Transverse colon (tissue), 4 donors: Measurements from ENCODE around the gene MFSD8. TPM values are rescaled to one million over a fixed set of nuclear protein-coding genes. Genes with fewer than 3 reads are reported as not detected.
"Not testable (repeated sequence)": the region's sequence is repeated elsewhere in the genome, so short reads cannot be mapped to it uniquely, and the experiment has no call there.

ENCODE experiments used
- DNase-seq: peaks from one replicate; pipeline ENCODE4 v3.0.0-alpha.2; 2019
- H3K27ac ChIP-seq, 4 donors: fragments of 200-600 bp; sonication (generic); 2 replicates each; pipeline ENCODE4 v1.5.1; 2016 to 2018; ENCODE audit warnings: inconsistent platforms in 4 of 4
- H3K27me3 ChIP-seq: fragments of 200-600 bp; sonication (generic); 2 replicates; pipeline ENCODE4 v1.5.1; 2017; ENCODE audit warnings: inconsistent platforms
- H3K36me3 ChIP-seq, 4 donors: fragments of 200-600 bp; sonication (generic); 2 replicates each; pipeline ENCODE4 v1.5.1; 2017 to 2019; ENCODE audit warnings: inconsistent platforms in 4 of 4
- H3K4me1 ChIP-seq, 4 donors: fragments of 200-600 bp; sonication (generic); 2 replicates each; pipeline ENCODE4 v1.5.1; 2017 to 2020; ENCODE audit warnings: inconsistent platforms in 4 of 4
- H3K4me3 ChIP-seq, 4 donors: fragments of 200-600 bp; sonication (generic); 1 replicate in 1 of 4; 2 replicates in 3 of 4; pipeline versions ENCODE4 v1.5.1 to v1.6.1; 2017 to 2019; ENCODE audit warnings: inconsistent platforms in 4 of 4
- H3K9me3 ChIP-seq, 2 donors: fragments of 200-600 bp; sonication (generic); 2 replicates each; pipeline ENCODE4 v1.5.1; 2017 to 2019; ENCODE audit warnings: inconsistent platforms in 2 of 2
- CTCF ChIP-seq, 5 experiments: fragments of 200-600 bp in 3 of 5; fragments of 450-650 bp in 2 of 5; sonication (generic) in 3 of 5; IDR thresholded peaks; 1 replicate in 2 of 5; 2 replicates in 3 of 5; pipeline ENCODE4 v1.5.1; 2016 to 2017; ENCODE audit warnings: antibody characterized with exemption in 5 of 5, inconsistent platforms in 3 of 5, mild to moderate bottlenecking in 2 of 5, moderate library complexity in 1 of 5
- EP300 ChIP-seq: sonication (generic); formaldehyde crosslinking; IDR thresholded peaks from one replicate; pipeline ENCODE4 v1.6.1; 2017; ENCODE audit warnings: antibody characterized with exemption, low read depth
- POLR2A ChIP-seq: fragments of 450-650 bp; IDR thresholded peaks from one replicate; pipeline ENCODE4 v1.6.1; 2016; ENCODE audit warnings: antibody characterized with exemption, mild to moderate bottlenecking, moderate library complexity
- POLR2AphosphoS5 ChIP-seq, 3 donors: sonication (generic); formaldehyde crosslinking; IDR thresholded peaks; one replicate each; pipeline ENCODE4 v1.6.1; 2016; ENCODE audit warnings: antibody characterized with exemption in 3 of 3
- WGBS, 2 donors: methylation state at CpG; one replicate each; pipeline ENCODE4 v1.1.5; 2018; ENCODE audit warnings: low coverage in 1 of 2; 5-methylcytosine and 5-hydroxymethylcytosine counted together
- in situ Hi-C, 4 donors: fragments of 200-750 bp; cut with MboI; loops; one replicate each; pipeline versions ENCODE4 v1.15.0 to v1.15.1; 2017; ENCODE audit warnings: low sequenced_read_pairs in 3 of 4, low pct_ligation_motif_present in 1 of 4, low pct_unique_long_range_greater_than_20kb in 1 of 4
- intact Hi-C: fragments of 100-400 bp; cut with DNase I; formaldehyde crosslinking; loops from one replicate; pipeline ENCODE4 v1.15.1; 2023; ENCODE audit warnings: low total_unique reads
- total RNA-seq, 4 donors: library from RNA; depleted of rRNA; stranded (reverse); fragments of >200 nt; gene quantifications; one replicate each; pipeline ENCODE4 v1.1.0, GENCODE V29; 2016

MFSD8 gene
- total RNA-seq, result 10 to 100 TPM; 26.6 to 50.5 (median 34.4) TPM

- peak; percentile 100 for DNase-seq
- peak; percentile 40 to 79 (median 46) for TF ChIP-seq CTCF (IDR thresholded peaks at IDR 0.05)
- TF ChIP-seq POLR2AphosphoS5 (IDR thresholded peaks at IDR 0.05), result peak; percentile 82 to 91 (median 84)
- TF ChIP-seq EP300, result peak; percentile 9
- peak; percentile 89 for TF ChIP-seq POLR2A
- in situ Hi-C loops (no loop called here), intact Hi-C loops (no loop called here)
- peak within 1 kb of the TSS; percentile 97 to 99 (median 98) for H3K27ac ChIP-seq
- H3K4me3 ChIP-seq, result peak within 1 kb of the TSS; percentile 84 to 98 (median 92)
- H3K9me3 ChIP-seq, result no peaks in the 10 kb centered on the region
- H3K27me3 ChIP-seq, result no peaks in the 10 kb centered on the region
- WGBS, 2 donors, result 0% methylated on average over 13 to 41 of the region's 69 CpGs
- H3K4me1 ChIP-seq, result peaks cover 4 to 31% (median 10%) of the 10 kb centered on the region in 4 donors
- H3K36me3 ChIP-seq, result no peaks in the 10 kb centered on the region
Observed at GRCh38 chr4:127965062-127965802, at the start of gene MFSD8, which contains the start of gene ABHD18. Gene MFSD8 (minus strand): TSS chr4:127965173. CDS start chr4:127965133, 40 bp downstream. Gene ABHD18 (plus strand): TSS chr4:127965406. CDS start chr4:127982956, 17,550 bp downstream.

GRCh38 chr4:128009428-128009827 lies 44.5 kb upstream of the MFSD8 start:
- 70 to 73% methylated on average over 3 of the region's 3 CpGs for WGBS, 2 donors
- intact Hi-C loops, result no loop called here

GRCh38 chr4:128006592-128006991 lies 41.6 kb upstream of the MFSD8 start:
- no peak for DNase-seq
- Histone ChIP-seq H3K9me3 (no peaks in the 10 kb centered on the region), H3K27me3 (no peaks in the 10 kb centered on the region), H3K4me1 (no peaks in the 10 kb centered on the region), H3K36me3 (peaks cover 0 to 7% (median under 1%) of the 10 kb centered on the region in 4 donors), H3K4me3 (no peak overlapping the region), H3K27ac (no peak overlapping the region)
- intact Hi-C loops, result no loop called here
- in situ Hi-C loops, result no loop called here
- 94 to 96% methylated on average over 5 of the region's 5 CpGs for WGBS, 2 donors
- TF ChIP-seq POLR2A (no peak), POLR2AphosphoS5 (IDR thresholded peaks at IDR 0.05) (no peak), CTCF (IDR thresholded peaks at IDR 0.05) (no peak), EP300 (no peak)

More at GRCh38 chr4:128009428-128009827, 44.5 kb upstream of the MFSD8 start:
- in situ Hi-C loops, result no loop called here
- H3K36me3 ChIP-seq, result peaks cover 0 to 12% (median 5%) of the 10 kb centered on the region in 4 donors
- H3K4me1 ChIP-seq, result no peaks in the 10 kb centered on the region
- no peaks in the 10 kb centered on the region for H3K9me3 ChIP-seq
- TF ChIP-seq EP300, result no peak
- TF ChIP-seq CTCF (IDR thresholded peaks at IDR 0.05), result no peak
- no peak for TF ChIP-seq POLR2A
- TF ChIP-seq POLR2AphosphoS5 (IDR thresholded peaks at IDR 0.05), result no peak
- no peak overlapping the region for H3K27ac ChIP-seq
- DNase-seq, result no peak
- H3K27me3 ChIP-seq, result no peaks in the 10 kb centered on the region
- H3K4me3 ChIP-seq, result no peak overlapping the region

GRCh38 chr4:127997534-127998388 lies 32.8 kb upstream of the MFSD8 start:
- no peaks in the 10 kb centered on the region for H3K4me1 ChIP-seq
- intact Hi-C loops, result no loop called here
- H3K9me3 ChIP-seq, result peaks cover 0 to 9% of the 10 kb centered on the region in 2 donors
- peaks cover 0 to 22% (median 5%) of the 10 kb centered on the region in 4 donors for H3K36me3 ChIP-seq
- in situ Hi-C loops, result no loop called here
- TF ChIP-seq POLR2AphosphoS5 (IDR thresholded peaks at IDR 0.05) (no peak), EP300 (no peak), CTCF (IDR thresholded peaks at IDR 0.05) (no peak), POLR2A (no peak)
- no peak overlapping the region for H3K27ac ChIP-seq
- DNase-seq, result no peak
- WGBS, 2 donors, result 78 to 87% methylated on average over 3 to 8 of the region's 8 CpGs
- no peak overlapping the region for H3K4me3 ChIP-seq
- H3K27me3 ChIP-seq, result no peaks in the 10 kb centered on the region

- intact Hi-C loops, DNase-seq, H3K27ac ChIP-seq, H3K4me3 ChIP-seq, H3K9me3 ChIP-seq, H3K27me3 ChIP-seq, H3K4me1 ChIP-seq, in situ Hi-C loops: not testable (repeated sequence)
- peaks cover 0 to 22% (median 5%) of the 10 kb centered on the region in 4 donors for H3K36me3 ChIP-seq
- WGBS, 2 donors, result 95% methylated on average over 4 to 6 of the region's 6 CpGs
Observed at GRCh38 chr4:127996521-127996920, 31.5 kb upstream of the MFSD8 start.
